T-cell (primary cell): ENCODE results near the gene RYR1. TPM values are rescaled to one million over a fixed set of nuclear protein-coding genes. Genes with fewer than 3 reads are reported as not detected.

ENCODE experiments used
- ATAC-seq, 4 experiments: fragments of 200-7000 bp in 3 of 4; fragments of 150-1000 bp in 1 of 4; cut with Tn5 transposase; replicated peaks in 1 of 4; 1 replicate in 3 of 4; 2 replicates in 1 of 4; pipeline ENCODE4 v1.10.0; 2021; ENCODE audit warnings: moderate library complexity in 3 of 4, mild to moderate bottlenecking in 2 of 4, moderate number of reproducible peaks in 1 of 4
- CTCF ChIA-PET, 2 donors: fragments of 300-600 bp; sonication (Branson Sonifier 250); formaldehyde crosslinking; loops; one replicate each; lab custom pipeline; 2022; ENCODE audit warnings: antibody characterized with exemption in 2 of 2; lab: Charles Lee
- POLR2A ChIA-PET, 2 donors: fragments of 300-600 bp; sonication (Branson Sonifier 250); formaldehyde crosslinking; loops; one replicate each; lab custom pipeline; 2022; ENCODE audit warnings: antibody characterized with exemption in 2 of 2; lab: Charles Lee
- DNase-seq, 35 experiments: peaks; one replicate each; pipeline versions ENCODE4 v3.0.0 to v3.0.0-alpha.2; 2013 to 2023
- H3K27ac ChIP-seq: one replicate; pipeline ENCODE4 v1.5.1; 2013; ENCODE audit warnings: low read length
- H3K27me3 ChIP-seq, 2 experiments: replicated peaks in 1 of 2; 1 replicate in 1 of 2; 2 replicates in 1 of 2; pipeline versions ENCODE4 v1.6.1 to v1.7.0; 2013; ENCODE audit warnings: low read length in 1 of 2, mixed read lengths in 1 of 2; ENCODE audit not compliant: control insufficient read depth in 2 of 2, insufficient read depth in 2 of 2; ENCODE audit errors: extremely low read depth in 1 of 2
- H3K36me3 ChIP-seq, 2 donors: 1 replicate in 1 of 2; 2 replicates in 1 of 2; pipeline versions ENCODE4 v1.6.1 to v1.7.0; 2013; ENCODE audit warnings: low read length in 1 of 2; ENCODE audit not compliant: control insufficient read depth in 2 of 2, insufficient read depth in 1 of 2; ENCODE audit errors: extremely low read depth in 1 of 2
- H3K4me1 ChIP-seq, 2 experiments: 1 replicate in 1 of 2; 2 replicates in 1 of 2; pipeline versions ENCODE4 v1.6.1 to v1.7.0; 2013; ENCODE audit warnings: low read length in 2 of 2, mixed read lengths in 1 of 2; ENCODE audit not compliant: insufficient read depth in 2 of 2, control insufficient read depth in 1 of 2; ENCODE audit errors: extremely low read depth in 1 of 2
- H3K4me3 ChIP-seq, 2 donors: 1 replicate in 1 of 2; 2 replicates in 1 of 2; pipeline versions ENCODE4 v1.5.1 to v1.7.0; 2013; ENCODE audit warnings: mild to moderate bottlenecking in 2 of 2, low read length in 1 of 2, moderate library complexity in 1 of 2; ENCODE audit not compliant: control insufficient read depth in 1 of 2; ENCODE audit errors: extremely low read depth in 1 of 2
- H3K9me3 ChIP-seq: 2 replicates; pipeline ENCODE4 v1.7.0; 2013
- H3K27ac Mint-ChIP-seq, 2 donors: one replicate each; pipeline ENCODE4 v1.8.0; 2020 to 2021; ENCODE audit warnings: mild to moderate bottlenecking in 2 of 2, mixed read lengths in 2 of 2
- H3K27me3 Mint-ChIP-seq, 2 donors: one replicate each; pipeline ENCODE4 v1.8.0; 2021 to 2022; ENCODE audit warnings: mixed read lengths in 2 of 2
- H3K36me3 Mint-ChIP-seq: one replicate; pipeline ENCODE4 v1.8.0; 2021; ENCODE audit warnings: mixed read lengths
- H3K4me1 Mint-ChIP-seq, 3 donors: one replicate each; pipeline ENCODE4 v1.8.0; 2020 to 2022; ENCODE audit warnings: mixed read lengths in 3 of 3, mild to moderate bottlenecking in 1 of 3
- H3K4me3 Mint-ChIP-seq, 3 donors: one replicate each; pipeline ENCODE4 v1.8.0; 2020 to 2022; ENCODE audit warnings: mild to moderate bottlenecking in 3 of 3, mixed read lengths in 3 of 3, moderate library complexity in 3 of 3
- H3K9me3 Mint-ChIP-seq, 3 donors: one replicate each; pipeline ENCODE4 v1.8.0; 2020 to 2022; ENCODE audit warnings: mixed read lengths in 3 of 3
- WGBS: methylation state at CpG from one replicate; pipeline ENCODE4 v1.1.5; 2013; ENCODE audit warnings: missing lambda C conversion rate; ENCODE audit not compliant: insufficient coverage; 5-methylcytosine and 5-hydroxymethylcytosine counted together
- total RNA-seq, 35 experiments: library from RNA in 6 of 35; stranded (reverse) in 6 of 35; fragments of 120-200 nt in 1 of 35; gene quantifications; one replicate each; pipeline versions ENCODE4 v1.2.1 to v1.2.4 and lab custom pipeline; 2013 to 2026

Gene RYR1
- total RNA-seq, 5 donors from 2014 or later (not counting 1 experiment from before 2014, with no cell fraction given), result 1.1 to 3.8 (median 2.9) TPM

GRCh38 chr19:38539751-38540150, 106.3 kb downstream of the RYR1 start:
- DNase-seq (no peak), ATAC-seq (no peak)
- H3K4me3 Mint-ChIP-seq, result peak overlapping the region in 1 of 3 donors; percentile 68
- POLR2A ChIA-PET, result no interaction called here
- no peaks in the 10 kb centered on the region for H3K36me3 Mint-ChIP-seq
- peaks cover 45 to 62% (median 58%) of the 10 kb centered on the region in 3 donors for H3K4me1 Mint-ChIP-seq
- peaks cover 0 to 5% (median 3%) of the 10 kb centered on the region in 3 donors for H3K9me3 Mint-ChIP-seq
- Histone ChIP-seq H3K4me3 (no peak overlapping the region), H3K27me3 (peaks cover under 1 to 6% of the 10 kb centered on the region in 2 experiments), H3K9me3 (no peaks in the 10 kb centered on the region), H3K27ac (peak overlapping the region; percentile 50), H3K36me3 (no peaks in the 10 kb centered on the region), H3K4me1 (peaks cover 11 to 50% of the 10 kb centered on the region in 2 experiments)
- no peaks in the 10 kb centered on the region for H3K27me3 Mint-ChIP-seq
- peak overlapping the region; percentile 96 to 98 for H3K27ac Mint-ChIP-seq
- WGBS, result 67% methylated on average over 1 of the region's 1 CpG
- CTCF ChIA-PET, result no interaction called here

- H3K9me3 Mint-ChIP-seq, result no peaks in the 10 kb centered on the region
- no CpG with 5 or more reads among the region's 4 CpGs for WGBS
- H3K4me3 Mint-ChIP-seq, result no peak overlapping the region
- no peaks in the 10 kb centered on the region for H3K36me3 Mint-ChIP-seq
- Histone ChIP-seq H3K4me1 (peaks cover 11 to 44% of the 10 kb centered on the region in 2 experiments), H3K27ac (no peak overlapping the region), H3K9me3 (no peaks in the 10 kb centered on the region), H3K4me3 (no peak overlapping the region), H3K27me3 (peaks cover 0 to 2% of the 10 kb centered on the region in 2 experiments), H3K36me3 (no peaks in the 10 kb centered on the region)
- POLR2A ChIA-PET, result no interaction called here
- H3K27ac Mint-ChIP-seq, result no peak overlapping the region
- ATAC-seq (no peak), DNase-seq (no peak)
- no peaks in the 10 kb centered on the region for H3K27me3 Mint-ChIP-seq
- CTCF ChIA-PET, result interaction anchor here in 1 of 2 donors (0.7 kb wide), 1 partner anchor 394 kb away, joined by 13 read pairs; no protein-coding TSS in a partner anchor
- H3K4me1 Mint-ChIP-seq, result peaks cover 38 to 54% (median 51%) of the 10 kb centered on the region in 3 donors
Measured at GRCh38 chr19:38542040-38542439, 108.5 kb downstream of the RYR1 start.

DNA sequence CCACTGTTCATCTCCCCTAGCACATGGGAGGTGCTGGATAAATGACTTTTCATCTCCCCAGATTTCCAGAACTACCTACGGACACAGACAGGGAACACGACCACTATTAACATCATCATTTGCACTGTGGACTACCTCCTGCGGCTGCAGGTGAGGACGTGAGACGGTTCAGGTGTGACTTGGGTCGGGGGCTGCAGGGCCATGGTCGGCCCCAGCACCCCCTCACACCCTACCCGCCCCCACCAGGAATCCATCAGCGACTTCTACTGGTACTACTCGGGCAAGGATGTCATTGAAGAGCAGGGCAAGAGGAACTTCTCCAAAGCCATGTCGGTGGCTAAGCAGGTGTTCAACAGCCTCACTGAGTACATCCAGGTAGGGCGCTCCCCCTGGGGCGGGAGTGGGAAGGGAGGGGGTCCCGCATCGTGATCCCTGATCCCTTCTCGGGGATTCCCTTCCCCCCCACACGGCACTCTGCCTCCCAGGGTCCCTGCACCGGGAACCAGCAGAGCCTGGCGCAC, 109.9 kb downstream of the RYR1 start:
- no peaks in the 10 kb centered on the region for H3K36me3 Mint-ChIP-seq
- ATAC-seq (no peak), DNase-seq (no peak)
- H3K27ac ChIP-seq, result no peak overlapping the region
- H3K9me3 ChIP-seq, result no peaks in the 10 kb centered on the region
- H3K36me3 ChIP-seq, result no peaks in the 10 kb centered on the region
- H3K27me3 Mint-ChIP-seq, result no peaks in the 10 kb centered on the region
- H3K4me3 Mint-ChIP-seq, result no peak overlapping the region
- no peaks in the 10 kb centered on the region for H3K9me3 Mint-ChIP-seq
- WGBS, result 79% methylated on average over 10 of the region's 19 CpGs
- peaks cover 28 to 41% (median 37%) of the 10 kb centered on the region in 3 donors for H3K4me1 Mint-ChIP-seq
- H3K4me3 ChIP-seq, result no peak overlapping the region
- peak overlapping the region; percentile 5 to 11 for H3K27ac Mint-ChIP-seq
- POLR2A ChIA-PET, result no interaction called here
- CTCF ChIA-PET, result interaction anchor here in 1 of 2 donors (0.5 kb wide), 1 partner anchor 468 kb away, joined by 3 read pairs; no protein-coding TSS in a partner anchor
- H3K27me3 ChIP-seq, result no peaks in the 10 kb centered on the region
- peaks cover 8 to 31% of the 10 kb centered on the region in 2 experiments for H3K4me1 ChIP-seq

GRCh38 chr19:38543807-38544568, 110.5 kb downstream of the RYR1 start:
- 70% methylated on average over 13 of the region's 21 CpGs for WGBS

DNA sequence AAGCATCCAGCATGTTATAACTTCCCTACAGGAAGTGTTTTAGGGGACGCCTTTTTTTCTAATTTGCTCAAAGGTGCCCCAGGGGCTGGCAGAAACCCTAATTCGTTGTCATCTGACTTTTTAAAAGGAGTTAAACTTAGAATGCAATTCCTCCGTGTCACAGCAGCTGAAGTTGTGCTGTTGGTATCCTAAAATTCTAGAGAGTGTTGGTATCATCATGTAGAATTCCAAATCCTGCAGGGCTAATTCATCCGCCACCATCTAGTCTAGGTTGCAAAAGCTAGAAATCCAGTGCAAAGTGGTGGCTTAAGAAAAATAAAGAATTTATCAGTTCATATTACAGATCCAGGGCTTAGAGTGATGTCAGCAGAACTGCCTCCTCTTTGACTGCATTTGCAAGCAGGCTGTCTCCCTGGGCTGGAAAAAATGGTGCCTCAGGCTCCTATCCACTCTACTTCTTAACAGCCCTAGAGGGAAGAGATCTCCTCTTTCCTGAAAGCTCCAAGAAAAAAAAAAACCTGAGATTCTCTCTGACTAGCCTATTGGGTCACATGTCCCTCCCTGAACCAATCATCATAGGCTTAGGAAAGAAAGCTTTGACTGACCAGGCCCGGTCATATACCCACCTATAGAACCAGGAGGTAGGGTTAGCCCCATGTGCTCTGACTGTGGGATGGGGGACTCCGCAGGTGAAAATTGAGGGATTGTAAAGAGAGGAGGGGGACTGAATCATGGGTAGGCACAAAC, 111.3 kb downstream of the RYR1 start:
- Mint-ChIP-seq H3K4me1 (peaks cover 14 to 28% (median 24%) of the 10 kb centered on the region in 3 donors), H3K4me3 (no peak overlapping the region), H3K27ac (peak overlapping the region; percentile 47 to 75), H3K36me3 (no peaks in the 10 kb centered on the region), H3K9me3 (no peaks in the 10 kb centered on the region), H3K27me3 (no peaks in the 10 kb centered on the region)
- CTCF ChIA-PET, result interaction anchor here (0.5 to 1.5 kb wide), 5 partner anchors 27 to 871 kb away, joined by 3 to 5 read pairs (median 3); partner anchors contain the start of gene MRPS12 (in 1 of the 2)
- ATAC-seq (no peak), DNase-seq (peak in 2 of 35 experiments; percentile 32 to 76)
- POLR2A ChIA-PET, result interaction anchor here in 1 of 2 donors (0.6 kb wide), 2 partner anchors 89 to 375 kb away, joined by 3 to 4 read pairs; no protein-coding TSS in a partner anchor
- Histone ChIP-seq H3K9me3 (no peaks in the 10 kb centered on the region), H3K36me3 (no peaks in the 10 kb centered on the region), H3K27ac (no peak overlapping the region), H3K4me3 (no peak overlapping the region), H3K27me3 (no peaks in the 10 kb centered on the region), H3K4me1 (peaks cover 2 to 22% of the 10 kb centered on the region in 2 experiments)
- 50% methylated on average over 2 of the region's 6 CpGs for WGBS

More at GRCh38 chr19:38543807-38544568, 110.5 kb downstream of the RYR1 start:
- CTCF ChIA-PET, result interaction anchor here (0.5 to 1.5 kb wide), 4 partner anchors 91 to 872 kb away, joined by 3 to 7 read pairs (median 4); no protein-coding TSS in a partner anchor
- Histone ChIP-seq H3K4me1 (peaks cover 2 to 28% of the 10 kb centered on the region in 2 experiments), H3K27ac (no peak overlapping the region), H3K9me3 (no peaks in the 10 kb centered on the region), H3K36me3 (no peaks in the 10 kb centered on the region), H3K4me3 (no peak overlapping the region), H3K27me3 (no peaks in the 10 kb centered on the region)
- peaks cover 21 to 35% (median 31%) of the 10 kb centered on the region in 3 donors for H3K4me1 Mint-ChIP-seq
- H3K36me3 Mint-ChIP-seq, result no peaks in the 10 kb centered on the region
- POLR2A ChIA-PET, result interaction anchor here in 1 of 2 donors (0.6 kb wide), 2 partner anchors 90 to 376 kb away, joined by 3 to 4 read pairs; no protein-coding TSS in a partner anchor
- ATAC-seq (peak; percentile 79 to 92 (median 90)), DNase-seq (peak in 5 of 35 experiments; percentile 6 to 29 (median 26))
- H3K9me3 Mint-ChIP-seq, result no peaks in the 10 kb centered on the region
- peak overlapping the region in 1 of 2 donors; percentile 47 for H3K27ac Mint-ChIP-seq
- H3K4me3 Mint-ChIP-seq, result no peak overlapping the region
- no peaks in the 10 kb centered on the region for H3K27me3 Mint-ChIP-seq
